A549 (cell line): ENCODE results near the gene MAML2.

Source experiments
- CHD4 ChIP-seq: fragments of 200-600 bp; sonication (generic); IDR thresholded peaks from 2 replicates; pipeline ENCODE4 v1.6.1; 2016; ENCODE audit warnings: antibody characterized with exemption, mild to moderate bottlenecking, borderline replicate concordance
- JUNB ChIP-seq: fragments of >200 bp; sonication (Bioruptor Twin); formaldehyde crosslinking; IDR thresholded peaks from 2 replicates; pipeline ENCODE4 v1.6.1; 2016
- MAZ ChIP-seq: fragments of 150-350 bp; IDR thresholded peaks from 2 replicates; pipeline ENCODE4 v1.6.1; 2014; ENCODE audit warnings: antibody characterized with exemption, low read depth, low read length, borderline replicate concordance
- MYC ChIP-seq: IDR thresholded peaks from 2 replicates; pipeline ENCODE4 v1.6.1; 2012; ENCODE audit warnings: mild to moderate bottlenecking, inconsistent platforms, low read length, improper control_type of control experiment, borderline replicate concordance
- NR3C1 ChIP-seq: fragments of >200 bp; sonication (Bioruptor Twin); formaldehyde crosslinking; IDR thresholded peaks from 3 replicates; pipeline ENCODE4 v1.6.1; 2017
- PHF8 ChIP-seq: fragments of 200-600 bp; sonication (generic); IDR thresholded peaks from 2 replicates; pipeline ENCODE4 v1.6.1; 2016; ENCODE audit warnings: low read depth, mild to moderate bottlenecking, antibody characterized with exemption, moderate library complexity, borderline replicate concordance
- POLR2A ChIP-seq: IDR thresholded peaks from 2 replicates; pipeline ENCODE4 v1.6.1; 2012; ENCODE audit warnings: mild to moderate bottlenecking, low read length
- RAD21 ChIP-seq, 2 experiments: fragments of >200 bp in 1 of 2; sonication (Bioruptor Twin) in 1 of 2; formaldehyde crosslinking in 1 of 2; IDR thresholded peaks in 1 of 2; conservative IDR thresholded peaks in 1 of 2; 2 replicates in 1 of 2; 3 replicates in 1 of 2; pipeline ENCODE4 v1.6.1; 2012 to 2018; ENCODE audit warnings: inconsistent platforms in 1 of 2
- RCOR1 ChIP-seq: fragments of 150-350 bp; IDR thresholded peaks from 2 replicates; pipeline ENCODE4 v1.6.1; 2014; ENCODE audit warnings: antibody characterized with exemption, low read length, low read depth
- SREBF2 ChIP-seq: fragments of 450-650 bp; IDR thresholded peaks from 2 replicates; pipeline ENCODE4 v1.6.1; 2014; ENCODE audit warnings: mild to moderate bottlenecking, moderate library complexity
- ZFP36 ChIP-seq: fragments of 450-650 bp; IDR thresholded peaks from 2 replicates; pipeline ENCODE4 v1.6.1; 2014; ENCODE audit warnings: borderline replicate concordance; ENCODE audit not compliant: partially characterized antibody
- TF ChIP-seq, protein P1 (sequence below): fragments of >200 bp; sonication (Bioruptor Twin); formaldehyde crosslinking; IDR thresholded peaks from 3 replicates; pipeline ENCODE4 v1.5.1; 2016
- TF ChIP-seq, protein P2 (sequence below): fragments of 200-600 bp; sonication (generic); IDR thresholded peaks from 2 replicates; pipeline ENCODE4 v1.6.1; 2016; ENCODE audit warnings: antibody characterized with exemption, mild to moderate bottlenecking, moderate library complexity
- TF ChIP-seq, protein P3 (sequence below): IDR thresholded peaks from 2 replicates; pipeline ENCODE4 v1.6.1; 2012

DNA sequence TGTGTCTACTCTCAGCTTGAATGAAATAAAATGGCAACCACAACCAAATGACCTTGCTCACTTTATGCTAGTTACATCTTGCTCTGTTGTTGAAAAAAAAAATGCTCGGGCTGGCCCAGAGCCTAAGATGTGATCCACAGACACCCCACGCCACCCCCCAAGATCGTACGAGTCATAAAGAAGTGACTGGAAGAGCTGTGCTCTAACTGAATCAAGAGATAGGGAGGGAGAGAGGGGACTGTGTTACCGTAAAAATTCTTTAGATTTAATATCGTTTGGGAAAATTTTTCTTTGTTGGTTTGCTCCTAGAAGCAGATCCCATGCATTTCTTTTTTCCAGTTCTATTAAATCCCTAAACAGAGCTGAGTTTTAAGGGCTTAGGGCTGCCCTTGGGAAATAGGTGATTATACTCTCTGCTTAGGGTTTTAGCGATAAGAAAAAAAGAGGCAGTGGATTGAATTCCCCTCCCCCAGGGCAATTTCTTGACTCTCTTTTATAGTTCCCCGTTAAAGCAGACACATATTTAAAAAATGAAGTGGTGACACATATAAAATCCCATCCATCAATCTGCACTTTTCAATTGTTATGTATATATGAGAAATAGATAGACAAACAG is 14.5 kb downstream of the MAML2 start:
- TF ChIP-seq, protein P1, sequence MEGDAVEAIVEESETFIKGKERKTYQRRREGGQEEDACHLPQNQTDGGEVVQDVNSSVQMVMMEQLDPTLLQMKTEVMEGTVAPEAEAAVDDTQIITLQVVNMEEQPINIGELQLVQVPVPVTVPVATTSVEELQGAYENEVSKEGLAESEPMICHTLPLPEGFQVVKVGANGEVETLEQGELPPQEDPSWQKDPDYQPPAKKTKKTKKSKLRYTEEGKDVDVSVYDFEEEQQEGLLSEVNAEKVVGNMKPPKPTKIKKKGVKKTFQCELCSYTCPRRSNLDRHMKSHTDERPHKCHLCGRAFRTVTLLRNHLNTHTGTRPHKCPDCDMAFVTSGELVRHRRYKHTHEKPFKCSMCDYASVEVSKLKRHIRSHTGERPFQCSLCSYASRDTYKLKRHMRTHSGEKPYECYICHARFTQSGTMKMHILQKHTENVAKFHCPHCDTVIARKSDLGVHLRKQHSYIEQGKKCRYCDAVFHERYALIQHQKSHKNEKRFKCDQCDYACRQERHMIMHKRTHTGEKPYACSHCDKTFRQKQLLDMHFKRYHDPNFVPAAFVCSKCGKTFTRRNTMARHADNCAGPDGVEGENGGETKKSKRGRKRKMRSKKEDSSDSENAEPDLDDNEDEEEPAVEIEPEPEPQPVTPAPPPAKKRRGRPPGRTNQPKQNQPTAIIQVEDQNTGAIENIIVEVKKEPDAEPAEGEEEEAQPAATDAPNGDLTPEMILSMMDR, result no peak
- no peak for TF ChIP-seq JUNB
- no peak for TF ChIP-seq POLR2A
- TF ChIP-seq RAD21 (conservative IDR thresholded peaks at IDR 0.05 in 1 of 2, IDR thresholded peaks at IDR 0.05 in 1 of 2), result no peak
- TF ChIP-seq CHD4, result no peak
- TF ChIP-seq SREBF2, result no peak
- no peak for TF ChIP-seq MYC
- TF ChIP-seq MAZ, result no peak
- TF ChIP-seq, protein P2, sequence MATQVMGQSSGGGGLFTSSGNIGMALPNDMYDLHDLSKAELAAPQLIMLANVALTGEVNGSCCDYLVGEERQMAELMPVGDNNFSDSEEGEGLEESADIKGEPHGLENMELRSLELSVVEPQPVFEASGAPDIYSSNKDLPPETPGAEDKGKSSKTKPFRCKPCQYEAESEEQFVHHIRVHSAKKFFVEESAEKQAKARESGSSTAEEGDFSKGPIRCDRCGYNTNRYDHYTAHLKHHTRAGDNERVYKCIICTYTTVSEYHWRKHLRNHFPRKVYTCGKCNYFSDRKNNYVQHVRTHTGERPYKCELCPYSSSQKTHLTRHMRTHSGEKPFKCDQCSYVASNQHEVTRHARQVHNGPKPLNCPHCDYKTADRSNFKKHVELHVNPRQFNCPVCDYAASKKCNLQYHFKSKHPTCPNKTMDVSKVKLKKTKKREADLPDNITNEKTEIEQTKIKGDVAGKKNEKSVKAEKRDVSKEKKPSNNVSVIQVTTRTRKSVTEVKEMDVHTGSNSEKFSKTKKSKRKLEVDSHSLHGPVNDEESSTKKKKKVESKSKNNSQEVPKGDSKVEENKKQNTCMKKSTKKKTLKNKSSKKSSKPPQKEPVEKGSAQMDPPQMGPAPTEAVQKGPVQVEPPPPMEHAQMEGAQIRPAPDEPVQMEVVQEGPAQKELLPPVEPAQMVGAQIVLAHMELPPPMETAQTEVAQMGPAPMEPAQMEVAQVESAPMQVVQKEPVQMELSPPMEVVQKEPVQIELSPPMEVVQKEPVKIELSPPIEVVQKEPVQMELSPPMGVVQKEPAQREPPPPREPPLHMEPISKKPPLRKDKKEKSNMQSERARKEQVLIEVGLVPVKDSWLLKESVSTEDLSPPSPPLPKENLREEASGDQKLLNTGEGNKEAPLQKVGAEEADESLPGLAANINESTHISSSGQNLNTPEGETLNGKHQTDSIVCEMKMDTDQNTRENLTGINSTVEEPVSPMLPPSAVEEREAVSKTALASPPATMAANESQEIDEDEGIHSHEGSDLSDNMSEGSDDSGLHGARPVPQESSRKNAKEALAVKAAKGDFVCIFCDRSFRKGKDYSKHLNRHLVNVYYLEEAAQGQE, result no peak
- no peak for TF ChIP-seq PHF8
- TF ChIP-seq ZFP36, result no peak
- TF ChIP-seq RCOR1, result no peak
- TF ChIP-seq, protein P3, sequence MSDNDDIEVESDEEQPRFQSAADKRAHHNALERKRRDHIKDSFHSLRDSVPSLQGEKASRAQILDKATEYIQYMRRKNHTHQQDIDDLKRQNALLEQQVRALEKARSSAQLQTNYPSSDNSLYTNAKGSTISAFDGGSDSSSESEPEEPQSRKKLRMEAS, result no peak
- TF ChIP-seq NR3C1, result no peak
